ENCODE results near the gene SH3BP5L. TPM values are rescaled to one million over a fixed set of nuclear protein-coding genes. Genes with fewer than 3 reads are reported as not detected.

The SH3BP5L gene
- total and polyA plus RNA-seq, 2 experiments from 2014 or later, result 2.8 to 26.1 TPM

GRCh38 chr1:248813546-248813945 is 12.2 kb downstream of the SH3BP5L start:
- no peak overlapping the region for H3K4me3 Mint-ChIP-seq
- Histone ChIP-seq H4K20me1 (replicated peaks; ENCODE audit: insufficient read depth) (no peaks in the 10 kb centered on the region; the same call in 1 of the 2 replicates), H2AFZ (no peak overlapping the region), H3F3A (replicated peaks; ENCODE audit: low read depth) (no peaks in the 10 kb centered on the region), H3K79me2 (replicated peaks; ENCODE audit: insufficient read depth) (peaks cover 6% of the 10 kb centered on the region; the same call in 1 of the 2 replicates), H3K4me1 (ENCODE audit: insufficient read depth) (0 out of 2 replicates have a peak, but pooled peaks cover 5% of the 10 kb centered on the region), H3K36me3 (ENCODE audit: insufficient read depth) (peaks cover 6% of the 10 kb centered on the region; the same call in 1 of the 2 replicates), H3K27ac (ENCODE audit: low read depth) (no peak overlapping the region), H3K27me3 (ENCODE audit: insufficient read depth) (no peaks in the 10 kb centered on the region), H3K4me2 (no peak overlapping the region), H3K4me3 (no peak overlapping the region), H3K9me2 (ENCODE audit: insufficient read depth) (no peaks in the 10 kb centered on the region)
- peaks cover 17% of the 10 kb centered on the region for H3K4me1 Mint-ChIP-seq
- peaks cover 54% of the 10 kb centered on the region for H3K36me3 Mint-ChIP-seq (ENCODE audit: low read depth)
- H3K27ac Mint-ChIP-seq, result no peak overlapping the region
- ATAC-seq (no peak), DNase-seq (ENCODE audit: low spot score) (no peak)
- peaks cover 7% of the 10 kb centered on the region for H3K27me3 Mint-ChIP-seq (ENCODE audit: insufficient read depth, low read depth, poor library complexity)
- no peaks in the 10 kb centered on the region; the same call in 2 of the 3 replicates for H3K9me3 Mint-ChIP-seq
- TF ChIP-seq ETS1 (IDR thresholded peaks at IDR 0.05) (no peak), EZH2 (IDR thresholded peaks at IDR 0.05; ENCODE audit: low read depth, unreplicated experiment) (no peak), STAT1 (IDR thresholded peaks at IDR 0.05; ENCODE audit: unreplicated experiment) (no peak)

- Mint-ChIP-seq H3K36me3 (ENCODE audit: low read depth) (peaks cover 54% of the 10 kb centered on the region), H3K4me1 (peaks cover 13% of the 10 kb centered on the region), H3K27me3 (ENCODE audit: insufficient read depth, low read depth, poor library complexity) (peaks cover 5% of the 10 kb centered on the region), H3K4me3 (no peak overlapping the region), H3K9me3 (no peaks in the 10 kb centered on the region; the same call in 2 of the 3 replicates), H3K27ac (no peak overlapping the region)
- Histone ChIP-seq H2AFZ (no peak overlapping the region), H3K9me2 (ENCODE audit: insufficient read depth) (no peaks in the 10 kb centered on the region), H3K4me2 (no peak overlapping the region), H3K27ac (ENCODE audit: low read depth) (no peak overlapping the region), H3K79me2 (replicated peaks; ENCODE audit: insufficient read depth) (no peaks in the 10 kb centered on the region), H3K4me3 (no peak overlapping the region), H3K4me1 (ENCODE audit: insufficient read depth) (0 out of 2 replicates have a peak, but pooled peaks cover 5% of the 10 kb centered on the region), H3K27me3 (ENCODE audit: insufficient read depth) (no peaks in the 10 kb centered on the region), H3F3A (replicated peaks; ENCODE audit: low read depth) (no peaks in the 10 kb centered on the region), H3K36me3 (ENCODE audit: insufficient read depth) (peaks cover 6% of the 10 kb centered on the region; the same call in 1 of the 2 replicates), H4K20me1 (replicated peaks; ENCODE audit: insufficient read depth) (no peaks in the 10 kb centered on the region; the same call in 1 of the 2 replicates)
- no peak for ATAC-seq
- TF ChIP-seq ZNF462 (CRISPR knock-in tag; IDR thresholded peaks at IDR 0.05) (no peak), POLR2AphosphoS5 (IDR thresholded peaks at IDR 0.05; ENCODE audit: low read depth) (no peak), CTCF (conservative IDR thresholded peaks at IDR 0.05; ENCODE audit: low read depth in 2 of 2) (no peak), NANOG (IDR thresholded peaks at IDR 0.05; ENCODE audit: borderline replicate concordance) (no peak)
- DNase-seq (ENCODE audit: low spot score), result no peak
Measured at GRCh38 chr1:248812736-248813425, 12.8 kb downstream of the SH3BP5L start.

All from GM23338 (cell line).